Fibroblast of pulmonary artery (primary cell): ENCODE results near the gene XG.
"Not testable (repeated sequence)": the region's sequence is repeated elsewhere in the genome, so short reads cannot be mapped to it uniquely, and the experiment has no call there.

Source experiments
- DNase-seq: peaks from one replicate; pipeline ENCODE4 v3.0.0-alpha.2; 2010; ENCODE audit warnings: low read depth
- H3K4me3 ChIP-seq: replicated peaks from 2 replicates; pipeline ENCODE4 v1.5.1; 2011; ENCODE audit warnings: low read depth, mild to moderate bottlenecking, control low read depth, low read length, moderate library complexity
- CTCF ChIP-seq: IDR thresholded peaks from 2 replicates; pipeline ENCODE4 v1.5.1; 2011; ENCODE audit warnings: mild to moderate bottlenecking, control low read depth, low read length, inconsistent platforms; ENCODE audit errors: missing control alignments

The XG gene

GRCh38 chrX:2717312-2717711 is 34.5 kb upstream of the XG start:
- TF ChIP-seq CTCF, result no peak
- H3K4me3 ChIP-seq, result no peak overlapping the region
- DNase-seq, result peak; percentile 43

- no peak for DNase-seq
- no peak for TF ChIP-seq CTCF
- no peak overlapping the region for H3K4me3 ChIP-seq
Observed at GRCh38 chrX:2718821-2719220, 33.0 kb upstream of the XG start.

- no peak for TF ChIP-seq CTCF
- no peak overlapping the region for H3K4me3 ChIP-seq
- DNase-seq, result no peak
Observed at GRCh38 chrX:2719774-2720447, 31.9 kb upstream of the XG start.

GRCh38 chrX:2723286-2723879 is 28.5 kb upstream of the XG start:
- DNase-seq, result no peak
- H3K4me3 ChIP-seq, result no peak overlapping the region
- no peak for TF ChIP-seq CTCF

- DNase-seq, H3K4me3 ChIP-seq: not testable (repeated sequence)
Observed at GRCh38 chrX:2727264-2727663, 24.6 kb upstream of the XG start.

- DNase-seq, result no peak
- no peak for TF ChIP-seq CTCF
- H3K4me3 ChIP-seq, result no peak overlapping the region
Observed at GRCh38 chrX:2732076-2732475, 19.8 kb upstream of the XG start.

- no peak for DNase-seq
- no peak for TF ChIP-seq CTCF
- H3K4me3 ChIP-seq, result no peak overlapping the region
Observed at GRCh38 chrX:2732649-2733048, 19.2 kb upstream of the XG start.
